Measurements from ENCODE around the gene TWIST2.

DNA sequence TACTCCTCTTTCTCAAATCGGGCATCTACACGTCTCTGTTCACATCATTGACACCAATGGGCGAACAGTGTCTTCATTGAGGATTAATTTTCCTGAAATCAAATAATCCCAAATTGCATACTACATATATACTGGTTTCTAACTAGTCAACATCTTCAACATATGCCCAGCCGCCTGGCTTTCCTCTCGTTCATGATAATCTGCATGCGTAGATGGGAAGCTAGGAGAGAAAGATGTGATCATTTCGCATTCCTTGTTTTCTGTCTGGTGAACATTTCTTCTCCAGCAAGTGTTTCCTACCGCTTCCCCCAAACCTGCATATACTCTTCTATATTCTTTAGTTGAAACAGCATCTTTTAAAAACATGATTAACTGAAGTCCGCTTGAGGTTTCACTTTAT lies 7.4 kb downstream of the TWIST2 start:
- TF ChIP-seq, protein P1, sequence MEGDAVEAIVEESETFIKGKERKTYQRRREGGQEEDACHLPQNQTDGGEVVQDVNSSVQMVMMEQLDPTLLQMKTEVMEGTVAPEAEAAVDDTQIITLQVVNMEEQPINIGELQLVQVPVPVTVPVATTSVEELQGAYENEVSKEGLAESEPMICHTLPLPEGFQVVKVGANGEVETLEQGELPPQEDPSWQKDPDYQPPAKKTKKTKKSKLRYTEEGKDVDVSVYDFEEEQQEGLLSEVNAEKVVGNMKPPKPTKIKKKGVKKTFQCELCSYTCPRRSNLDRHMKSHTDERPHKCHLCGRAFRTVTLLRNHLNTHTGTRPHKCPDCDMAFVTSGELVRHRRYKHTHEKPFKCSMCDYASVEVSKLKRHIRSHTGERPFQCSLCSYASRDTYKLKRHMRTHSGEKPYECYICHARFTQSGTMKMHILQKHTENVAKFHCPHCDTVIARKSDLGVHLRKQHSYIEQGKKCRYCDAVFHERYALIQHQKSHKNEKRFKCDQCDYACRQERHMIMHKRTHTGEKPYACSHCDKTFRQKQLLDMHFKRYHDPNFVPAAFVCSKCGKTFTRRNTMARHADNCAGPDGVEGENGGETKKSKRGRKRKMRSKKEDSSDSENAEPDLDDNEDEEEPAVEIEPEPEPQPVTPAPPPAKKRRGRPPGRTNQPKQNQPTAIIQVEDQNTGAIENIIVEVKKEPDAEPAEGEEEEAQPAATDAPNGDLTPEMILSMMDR (IDR thresholded peaks at IDR 0.05) = no peak
- TF ChIP-seq POLR2A (IDR thresholded peaks at IDR 0.05) = no peak
